Measurements from ENCODE around the gene CD244. TPM values are rescaled to one million over a fixed set of nuclear protein-coding genes. Genes with fewer than 3 reads are reported as not detected.

CD244 gene
- total and polyA plus RNA-seq, 2 donors (not counting 3 experiments of a cell fraction or from before 2014, with no cell fraction given): not detected

DNA sequence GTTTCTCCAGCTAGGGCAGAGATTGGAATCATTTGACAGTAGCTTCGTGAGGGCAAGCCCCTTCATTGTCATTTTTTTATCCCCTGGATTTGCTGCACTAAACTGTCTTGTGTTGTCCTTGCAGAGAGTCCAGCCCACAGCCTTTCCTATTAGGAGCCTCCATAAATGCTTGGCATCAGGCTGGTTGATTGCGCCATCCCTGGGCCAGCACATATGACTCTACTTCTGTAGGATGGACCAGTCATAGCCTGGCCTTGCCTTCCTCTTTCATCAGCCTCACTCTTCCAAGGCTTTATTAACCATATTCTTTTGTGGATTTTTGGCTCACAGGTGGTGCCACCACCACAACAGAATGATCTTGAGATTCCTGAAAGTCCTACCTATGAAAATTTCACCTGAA, 35.3 kb downstream of the CD244 start:
- DNase-seq (ENCODE audit: low read depth, low spot score): no peak
- FAIRE-seq: no peak
- Histone ChIP-seq H3K27ac (ENCODE audit: insufficient read depth, low read depth, low read length) (no peak overlapping the region), H3K4me3 (replicated peaks in 1 of 3; ENCODE audit: insufficient read depth in 1 of 3, low read depth in 1 of 3, low read length in 3 of 3) (no peak overlapping the region), H3K9me1 (replicated peaks; ENCODE audit: control insufficient read depth, extremely low read depth, insufficient read depth, low read length) (no peaks in the 10 kb centered on the region), H3K27me3 (ENCODE audit: control insufficient read depth in 2 of 2, insufficient read depth in 2 of 2, low read length in 2 of 2) (no peaks in the 10 kb centered on the region), H3K4me1 (ENCODE audit: control insufficient read depth, extremely low read depth, insufficient read depth, low read length) (no peaks in the 10 kb centered on the region), H4K20me1 (replicated peaks; ENCODE audit: control insufficient read depth, extremely low read depth, insufficient read depth, low read length) (no peaks in the 10 kb centered on the region), H3K9me3 (replicated peaks; ENCODE audit: control insufficient read depth, insufficient read depth, low read length) (no peaks in the 10 kb centered on the region), H3K36me3 (ENCODE audit: control insufficient read depth in 2 of 2, extremely low read depth in 1 of 2, insufficient read depth in 2 of 2, low read length in 2 of 2) (no peaks in the 10 kb centered on the region), H2AFZ (ENCODE audit: low read depth, low read length) (no peak overlapping the region), H3K9ac (replicated peaks; ENCODE audit: extremely low read depth, insufficient read depth, low read length) (no peak overlapping the region), H3K79me2 (ENCODE audit: control insufficient read depth, insufficient read depth, low read length) (no peaks in the 10 kb centered on the region), H3K4me2 (ENCODE audit: insufficient read depth, low read length) (no peak overlapping the region)
- no TSS peak for BruUV-seq (replicated peaks)
- intact Hi-C loops (cut with micrococcal nuclease): no loop called here
- CTCF ChIA-PET: no interaction called here
- POLR2A ChIA-PET: no interaction called here
- dilution Hi-C loops (cut with MboI; ENCODE audit: extremely low pct_ligation_motif_present, low sequenced_read_pairs): no loop called here
- TF ChIP-seq GATA2 (IDR thresholded peaks at IDR 0.05; ENCODE audit: insufficient read depth, insufficient read length, low read depth, low read length): no peak
- TF ChIP-seq, protein P1, sequence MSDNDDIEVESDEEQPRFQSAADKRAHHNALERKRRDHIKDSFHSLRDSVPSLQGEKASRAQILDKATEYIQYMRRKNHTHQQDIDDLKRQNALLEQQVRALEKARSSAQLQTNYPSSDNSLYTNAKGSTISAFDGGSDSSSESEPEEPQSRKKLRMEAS (IDR thresholded peaks at IDR 0.05; ENCODE audit: insufficient read depth, insufficient read length): no peak
- TF ChIP-seq, protein P2, sequence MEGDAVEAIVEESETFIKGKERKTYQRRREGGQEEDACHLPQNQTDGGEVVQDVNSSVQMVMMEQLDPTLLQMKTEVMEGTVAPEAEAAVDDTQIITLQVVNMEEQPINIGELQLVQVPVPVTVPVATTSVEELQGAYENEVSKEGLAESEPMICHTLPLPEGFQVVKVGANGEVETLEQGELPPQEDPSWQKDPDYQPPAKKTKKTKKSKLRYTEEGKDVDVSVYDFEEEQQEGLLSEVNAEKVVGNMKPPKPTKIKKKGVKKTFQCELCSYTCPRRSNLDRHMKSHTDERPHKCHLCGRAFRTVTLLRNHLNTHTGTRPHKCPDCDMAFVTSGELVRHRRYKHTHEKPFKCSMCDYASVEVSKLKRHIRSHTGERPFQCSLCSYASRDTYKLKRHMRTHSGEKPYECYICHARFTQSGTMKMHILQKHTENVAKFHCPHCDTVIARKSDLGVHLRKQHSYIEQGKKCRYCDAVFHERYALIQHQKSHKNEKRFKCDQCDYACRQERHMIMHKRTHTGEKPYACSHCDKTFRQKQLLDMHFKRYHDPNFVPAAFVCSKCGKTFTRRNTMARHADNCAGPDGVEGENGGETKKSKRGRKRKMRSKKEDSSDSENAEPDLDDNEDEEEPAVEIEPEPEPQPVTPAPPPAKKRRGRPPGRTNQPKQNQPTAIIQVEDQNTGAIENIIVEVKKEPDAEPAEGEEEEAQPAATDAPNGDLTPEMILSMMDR (IDR thresholded peaks at IDR 0.05; ENCODE audit: extremely low read depth in 1 of 2, insufficient read depth in 1 of 2, low read depth in 1 of 2, low read length in 2 of 2): no peak
- TF ChIP-seq POLR2AphosphoS5 (IDR thresholded peaks at IDR 0.05; ENCODE audit: insufficient read depth, low read depth, low read length): no peak
- TF ChIP-seq JUN (IDR thresholded peaks at IDR 0.05; ENCODE audit: borderline replicate concordance, insufficient read depth, insufficient read length, low read depth): no peak
- no peak for TF ChIP-seq MYC (IDR thresholded peaks at IDR 0.05; ENCODE audit: low read depth, low read length)
- no peak for TF ChIP-seq EZH2 (IDR thresholded peaks at IDR 0.05; ENCODE audit: borderline replicate concordance, low read depth, low read length, severe bottlenecking)
- TF ChIP-seq FOS (IDR thresholded peaks at IDR 0.05; ENCODE audit: borderline replicate concordance, insufficient read depth, low read length): no peak
- no peak for TF ChIP-seq POLR2A (IDR thresholded peaks at IDR 0.05; ENCODE audit: low read depth, low read length)

Data from endothelial cell of umbilical vein (primary cell).